Bronchial epithelial cell (primary cell): ENCODE results near the gene WDR7. TPM values are rescaled to one million over a fixed set of nuclear protein-coding genes. Genes with fewer than 3 reads are reported as not detected.
A peak's percentile ranks its signal among the peaks of the same experiment; 100 is the strongest.

ENCODE experiments used
- DNase-seq: peaks from one replicate; pipeline ENCODE4 v3.0.0-alpha.2; 2010; ENCODE audit warnings: low read depth
- FAIRE-seq: peaks from 2 replicates; lab custom pipeline; 2011; peaks lifted over from hg19 to GRCh38; lab: Jason Lieb, UNC
- H3K27me3 ChIP-seq: 2 replicates; pipeline ENCODE4 v1.5.1; 2011; ENCODE audit warnings: low read length; ENCODE audit not compliant: control insufficient read depth, insufficient read depth
- H3K36me3 ChIP-seq: 2 replicates; pipeline ENCODE4 v1.5.1; 2011; ENCODE audit warnings: low read length; ENCODE audit not compliant: control insufficient read depth, insufficient read depth
- H3K4me3 ChIP-seq: 2 replicates; pipeline ENCODE4 v1.5.1; 2011; ENCODE audit warnings: mild to moderate bottlenecking, low read depth, low read length, control low read depth
- total RNA-seq: library from RNA; depleted of rRNA; stranded (reverse); fragments of >200 nt; gene quantifications from 2 replicates; pipeline ENCODE4 v1.2.1, GENCODE V29; 2014
- TF ChIP-seq, protein P1 (sequence below): IDR thresholded peaks from 2 replicates; pipeline ENCODE4 v1.5.1; 2011; ENCODE audit warnings: mild to moderate bottlenecking, moderate library complexity, low read length, control low read depth, inconsistent platforms; ENCODE audit not compliant: insufficient read depth, severe bottlenecking

The WDR7 gene
- total RNA-seq, 1 donor from 2014 or later = 14.5 TPM

DNA sequence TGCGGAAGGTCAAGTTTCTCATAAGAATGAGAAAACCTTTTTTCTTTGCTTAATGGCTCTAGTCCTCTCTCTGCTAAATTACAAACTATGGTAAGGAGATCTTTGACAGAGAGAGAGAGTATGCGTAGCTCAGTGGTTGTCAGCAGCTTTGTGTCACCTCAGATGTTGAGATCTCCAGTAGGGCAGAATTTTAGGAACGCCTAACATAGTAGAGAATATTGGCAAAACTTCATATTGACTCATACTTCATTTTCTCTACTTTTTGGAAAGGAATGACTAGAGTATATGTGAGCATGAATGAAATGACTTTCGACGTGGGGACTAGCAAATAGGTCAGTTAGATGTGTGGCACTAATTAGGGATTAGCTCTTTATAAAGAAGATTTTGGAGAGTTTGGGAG is 64.0 kb downstream of the WDR7 start:
- H3K4me3 ChIP-seq = no peak overlapping the region
- H3K27me3 ChIP-seq = no peaks in the 10 kb centered on the region
- DNase-seq (no peak), FAIRE-seq (no peak)
- no peaks in the 10 kb centered on the region for H3K36me3 ChIP-seq
- TF ChIP-seq, protein P1, sequence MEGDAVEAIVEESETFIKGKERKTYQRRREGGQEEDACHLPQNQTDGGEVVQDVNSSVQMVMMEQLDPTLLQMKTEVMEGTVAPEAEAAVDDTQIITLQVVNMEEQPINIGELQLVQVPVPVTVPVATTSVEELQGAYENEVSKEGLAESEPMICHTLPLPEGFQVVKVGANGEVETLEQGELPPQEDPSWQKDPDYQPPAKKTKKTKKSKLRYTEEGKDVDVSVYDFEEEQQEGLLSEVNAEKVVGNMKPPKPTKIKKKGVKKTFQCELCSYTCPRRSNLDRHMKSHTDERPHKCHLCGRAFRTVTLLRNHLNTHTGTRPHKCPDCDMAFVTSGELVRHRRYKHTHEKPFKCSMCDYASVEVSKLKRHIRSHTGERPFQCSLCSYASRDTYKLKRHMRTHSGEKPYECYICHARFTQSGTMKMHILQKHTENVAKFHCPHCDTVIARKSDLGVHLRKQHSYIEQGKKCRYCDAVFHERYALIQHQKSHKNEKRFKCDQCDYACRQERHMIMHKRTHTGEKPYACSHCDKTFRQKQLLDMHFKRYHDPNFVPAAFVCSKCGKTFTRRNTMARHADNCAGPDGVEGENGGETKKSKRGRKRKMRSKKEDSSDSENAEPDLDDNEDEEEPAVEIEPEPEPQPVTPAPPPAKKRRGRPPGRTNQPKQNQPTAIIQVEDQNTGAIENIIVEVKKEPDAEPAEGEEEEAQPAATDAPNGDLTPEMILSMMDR = no peak

DNA sequence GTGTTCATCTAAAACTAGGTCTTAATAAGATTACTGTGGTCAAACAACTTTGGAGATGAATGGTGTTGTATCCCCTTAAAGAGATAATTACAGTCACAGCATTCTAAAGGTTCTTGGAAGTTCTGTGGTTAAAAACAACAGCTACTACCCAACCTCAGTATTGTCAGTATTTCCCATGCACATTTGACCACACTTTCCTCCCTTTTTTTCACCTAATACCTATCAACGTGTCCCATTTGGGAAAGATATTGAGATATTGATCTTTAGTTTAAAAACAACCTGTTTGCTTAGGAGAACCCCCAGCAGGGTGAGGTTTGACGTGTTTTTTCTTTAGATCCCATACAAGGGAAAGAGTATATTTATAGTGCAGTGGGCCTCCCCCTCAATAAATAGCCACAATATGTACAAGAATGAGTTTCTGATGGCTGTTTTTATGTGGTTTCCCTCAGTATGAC is 65.6 kb downstream of the WDR7 start:
- Histone ChIP-seq H3K36me3 (no peaks in the 10 kb centered on the region), H3K4me3 (no peak overlapping the region), H3K27me3 (no peaks in the 10 kb centered on the region)
- TF ChIP-seq, protein P1 = no peak
- DNase-seq (no peak), FAIRE-seq (no peak)

DNA sequence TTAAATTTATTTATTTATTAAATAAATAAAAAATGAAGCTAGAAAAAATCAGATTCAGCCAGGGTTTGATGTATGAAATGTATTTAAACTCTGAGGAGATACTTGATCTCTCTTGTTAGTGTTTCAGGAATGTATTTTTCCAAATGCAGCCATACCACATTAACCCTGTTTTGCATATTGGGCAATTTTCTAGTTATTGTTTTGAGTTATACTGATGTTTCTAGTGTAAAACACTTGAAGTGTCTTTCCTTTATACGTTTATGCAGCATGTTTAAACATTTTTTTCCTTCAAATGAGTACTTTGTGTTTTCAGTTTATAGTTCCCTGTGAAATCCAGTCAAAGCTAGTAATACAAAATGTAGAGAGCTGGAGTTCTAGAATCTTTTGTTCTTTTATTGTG is 69.9 kb downstream of the WDR7 start:
- no peaks in the 10 kb centered on the region for H3K27me3 ChIP-seq
- TF ChIP-seq, protein P1 = no peak
- H3K4me3 ChIP-seq = no peak overlapping the region
- no peaks in the 10 kb centered on the region for H3K36me3 ChIP-seq
- FAIRE-seq (no peak), DNase-seq (no peak)

DNA sequence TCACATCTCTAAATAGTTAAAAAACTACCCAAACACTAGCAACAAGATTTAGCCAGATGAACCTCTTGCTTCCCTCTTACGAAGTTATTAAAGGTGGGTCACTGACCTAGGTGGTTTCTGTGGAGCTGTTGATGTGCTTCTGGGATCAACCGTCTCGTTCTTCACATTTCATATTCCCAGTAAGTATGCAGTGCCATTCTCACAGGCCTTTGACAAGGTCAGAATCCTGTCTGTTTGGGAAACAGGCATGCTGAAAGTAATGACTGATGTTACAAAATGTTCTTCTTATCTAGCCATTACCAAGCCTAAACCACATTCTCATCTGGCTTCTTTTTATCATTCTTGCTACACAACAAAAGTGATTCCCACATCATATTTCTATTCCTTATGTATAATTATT is 70.3 kb downstream of the WDR7 start:
- Histone ChIP-seq H3K36me3 (no peaks in the 10 kb centered on the region), H3K27me3 (no peaks in the 10 kb centered on the region), H3K4me3 (no peak overlapping the region)
- no peak for FAIRE-seq
- DNase-seq = no peak
- TF ChIP-seq, protein P1 = no peak

DNA sequence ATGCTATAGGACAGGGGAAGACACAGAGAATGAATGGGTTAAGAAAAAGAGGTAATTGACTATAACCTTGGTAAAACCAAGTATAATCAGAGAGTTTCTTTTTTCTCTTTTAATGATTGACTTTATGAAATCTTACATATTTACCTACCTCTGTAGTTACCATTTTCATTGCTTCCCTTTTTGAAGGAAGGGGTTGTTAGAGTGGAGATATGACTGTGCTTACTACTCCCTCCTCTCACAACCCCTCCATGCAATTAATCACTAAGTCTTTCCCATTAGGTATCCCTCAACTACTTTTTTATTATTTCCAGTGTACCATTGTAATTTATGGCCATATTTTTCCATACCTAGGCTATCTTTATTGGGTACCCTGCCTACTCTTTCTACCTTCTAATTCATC is 71.4 kb downstream of the WDR7 start:
- Histone ChIP-seq H3K36me3 (no peaks in the 10 kb centered on the region), H3K4me3 (no peak overlapping the region), H3K27me3 (no peaks in the 10 kb centered on the region)
- FAIRE-seq (no peak), DNase-seq (no peak)
- TF ChIP-seq, protein P1 = no peak

DNA sequence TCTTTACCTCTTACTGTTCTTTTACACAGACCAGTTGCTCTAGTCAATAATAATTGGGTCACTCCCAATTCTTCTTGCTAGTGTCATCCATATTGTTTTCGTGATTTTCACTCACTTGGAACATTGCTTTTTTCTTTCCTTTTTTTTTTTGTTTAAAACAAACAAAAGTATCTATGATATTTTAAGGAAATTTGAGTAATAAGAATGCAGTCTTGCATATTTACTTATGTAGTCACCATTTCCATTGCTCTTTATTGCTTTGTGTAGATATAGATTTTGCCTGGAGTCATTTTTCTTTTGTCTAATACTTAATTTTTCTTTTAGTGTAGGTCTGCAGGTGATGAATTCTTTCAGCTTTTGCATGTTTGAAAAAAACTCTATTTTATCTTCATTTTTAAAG is 71.9 kb downstream of the WDR7 start:
- H3K27me3 ChIP-seq = no peaks in the 10 kb centered on the region
- TF ChIP-seq, protein P1 = no peak
- FAIRE-seq (no peak), DNase-seq (peak; percentile 15)
- H3K36me3 ChIP-seq = no peaks in the 10 kb centered on the region
- no peak overlapping the region for H3K4me3 ChIP-seq
